IMR-90 (cell line): ENCODE results near the gene DNAH9. TPM values are rescaled to one million over a fixed set of nuclear protein-coding genes. Genes with fewer than 3 reads are reported as not detected.
A peak's percentile ranks its signal among the peaks of the same experiment; 100 is the strongest.

Experiments
- ATAC-seq: fragments of 200-7000 bp; cut with Tn5 transposase; 2 replicates; pipeline ENCODE4 v1.9.1; 2020; ENCODE audit warnings: low read depth, mild to moderate bottlenecking, moderate library complexity
- BruUV-seq: library from RNA; stranded (reverse); fragments of 400-500 nt; replicated peaks from 2 replicates; lab custom pipeline; 2021; lab: Mats Ljungman, UMichigan
- CTCF ChIA-PET: fragments of 300-600 bp; formaldehyde crosslinking; extraction: SDS; loops from one replicate; lab custom pipeline; 2021; ENCODE audit warnings: antibody characterized with exemption; lab: Yijun Ruan, JAX
- POLR2A ChIA-PET: fragments of 300-600 bp; sonication (Branson Sonifier 250); formaldehyde crosslinking; loops from one replicate; lab custom pipeline; 2022; ENCODE audit warnings: antibody characterized with exemption; ENCODE audit not compliant: unreplicated experiment; lab: Charles Lee
- DNase-seq: peaks from one replicate; pipeline ENCODE4 v3.0.0; 2013
- H2AFZ ChIP-seq: replicated peaks from 2 replicates; pipeline ENCODE3; 2013; ENCODE audit warnings: low read length, mild to moderate bottlenecking; ENCODE audit not compliant: poor library complexity
- H2AK5ac ChIP-seq: 2 replicates; pipeline ENCODE4 v1.6.1; 2013; ENCODE audit warnings: low read depth, low read length, inconsistent platforms
- H2AK9ac ChIP-seq: replicated peaks from 2 replicates; pipeline ENCODE3; 2013; ENCODE audit warnings: mild to moderate bottlenecking, low read depth, low read length, moderate library complexity; ENCODE audit not compliant: poor library complexity
- H2BK120ac ChIP-seq: 2 replicates; pipeline ENCODE4 v1.6.1; 2013; ENCODE audit warnings: low read depth, low read length, inconsistent platforms
- H2BK15ac ChIP-seq: 3 replicates; pipeline ENCODE4 v1.6.1; 2013; ENCODE audit warnings: low read depth, low read length, inconsistent platforms
- H2BK20ac ChIP-seq: 2 replicates; pipeline ENCODE4 v1.6.1; 2013; ENCODE audit warnings: low read depth, mild to moderate bottlenecking, inconsistent platforms, low read length, moderate library complexity
- H2BK5ac ChIP-seq: 2 replicates; pipeline ENCODE4 v1.6.1; 2013; ENCODE audit warnings: mild to moderate bottlenecking, low read depth, low read length, inconsistent platforms; ENCODE audit not compliant: poor library complexity, severe bottlenecking
- H3K14ac ChIP-seq: replicated peaks from 2 replicates; pipeline ENCODE4 v1.6.1; 2013; ENCODE audit warnings: low read depth, low read length, inconsistent platforms
- H3K18ac ChIP-seq: 2 replicates; pipeline ENCODE4 v1.6.1; 2013; ENCODE audit warnings: low read depth, low read length, control low read depth
- H3K23ac ChIP-seq: 2 replicates; pipeline ENCODE4 v1.6.1; 2013; ENCODE audit warnings: low read depth, low read length, inconsistent platforms
- H3K27ac ChIP-seq: 2 replicates; pipeline ENCODE4 v1.5.1; 2013; ENCODE audit warnings: mild to moderate bottlenecking, control low read depth, low read length; ENCODE audit not compliant: insufficient read depth
- H3K27me3 ChIP-seq: 2 replicates; pipeline ENCODE4 v1.6.1; 2013; ENCODE audit warnings: low read length; ENCODE audit not compliant: control insufficient read depth, insufficient read depth
- H3K36me3 ChIP-seq: 2 replicates; pipeline ENCODE4 v1.6.1; 2013; ENCODE audit warnings: low read length, mixed read lengths; ENCODE audit not compliant: control insufficient read depth, insufficient read depth
- H3K4ac ChIP-seq: 2 replicates; pipeline ENCODE4 v1.6.1; 2013; ENCODE audit warnings: low read depth, low read length, inconsistent platforms
- H3K4me1 ChIP-seq: 2 replicates; pipeline ENCODE4 v1.6.1; 2013; ENCODE audit warnings: low read length, mixed read lengths; ENCODE audit not compliant: control insufficient read depth, insufficient read depth
- H3K4me2 ChIP-seq: 2 replicates; pipeline ENCODE4 v1.6.1; 2013; ENCODE audit warnings: low read depth, mild to moderate bottlenecking, control low read depth, low read length, moderate library complexity
- H3K4me3 ChIP-seq: 2 replicates; pipeline ENCODE4 v1.5.1; 2013; ENCODE audit warnings: low read depth, mild to moderate bottlenecking, control low read depth, low read length, moderate library complexity; ENCODE audit not compliant: insufficient read depth
- H3K56ac ChIP-seq: 2 replicates; pipeline ENCODE4 v1.6.1; 2013; ENCODE audit warnings: low read length, inconsistent platforms; ENCODE audit not compliant: insufficient read depth; ENCODE audit errors: extremely low read depth
- H3K79me1 ChIP-seq, 2 experiments: 2 replicates each; pipeline ENCODE4 v1.6.1; 2013; ENCODE audit warnings: low read length in 2 of 2, inconsistent platforms in 1 of 2, low read depth in 1 of 2
- H3K9ac ChIP-seq: 2 replicates; pipeline ENCODE4 v1.6.1; 2013; ENCODE audit warnings: low read depth, low read length, control low read depth
- H3K9me1 ChIP-seq: 2 replicates; pipeline ENCODE4 v1.6.1; 2013; ENCODE audit warnings: low read length, inconsistent platforms; ENCODE audit not compliant: insufficient read depth
- H3K9me3 ChIP-seq: 2 replicates; pipeline ENCODE4 v1.6.1; 2013; ENCODE audit warnings: low read length; ENCODE audit not compliant: control insufficient read depth, insufficient read depth
- H4K20me1 ChIP-seq: 2 replicates; pipeline ENCODE4 v1.6.1; 2013; ENCODE audit warnings: low read length, inconsistent platforms; ENCODE audit not compliant: insufficient read depth
- H4K5ac ChIP-seq: 2 replicates; pipeline ENCODE4 v1.6.1; 2013; ENCODE audit warnings: mild to moderate bottlenecking, low read depth, low read length, control low read depth
- H4K8ac ChIP-seq, 2 experiments: 2 replicates each; pipeline ENCODE4 v1.6.1; 2013; ENCODE audit warnings: low read depth in 2 of 2, low read length in 2 of 2, control low read depth in 1 of 2, inconsistent platforms in 1 of 2
- H4K91ac ChIP-seq: 2 replicates; pipeline ENCODE4 v1.6.1; 2013; ENCODE audit warnings: low read depth, low read length, inconsistent platforms; ENCODE audit not compliant: insufficient read depth
- FOS ChIP-seq: fragments of 150-350 bp; IDR thresholded peaks from 2 replicates; pipeline ENCODE4 v1.6.1; 2016; ENCODE audit warnings: low read depth, low read length
- RAD21 ChIP-seq: IDR thresholded peaks from 2 replicates; pipeline ENCODE4 v1.6.1; 2012; ENCODE audit warnings: low read length, improper control_type of control experiment
- SMC3 ChIP-seq: fragments of 150-350 bp; IDR thresholded peaks from 2 replicates; pipeline ENCODE4 v1.6.1; 2016; ENCODE audit warnings: low read depth, mild to moderate bottlenecking, antibody characterized with exemption, low read length, moderate library complexity
- whole genome bisulfite sequencing, 2 experiments: methylation state at CpG; one replicate each; pipeline versions ENCODE4 v1.1.5 to v1.1.7; 2013; ENCODE audit warnings: missing lambda C conversion rate in 2 of 2; ENCODE audit not compliant: insufficient read length in 1 of 2; ENCODE audit errors: extremely low coverage in 2 of 2; 5-methylcytosine and 5-hydroxymethylcytosine counted together
- dilution Hi-C: fragments of 300-500 bp; cut with HindIII; formaldehyde crosslinking; loops from one replicate; pipeline ENCODE4 v1.14.3; 2018; ENCODE audit warnings: low sequenced_read_pairs; ENCODE audit not compliant: unreplicated experiment
- in situ Hi-C: fragments of 300-500 bp; cut with MboI; formaldehyde crosslinking; loops from 3 replicates; pipeline ENCODE4 v1.14.3; 2019; ENCODE audit warnings: low sequenced_read_pairs, inconsistent platforms, mixed read lengths
- intact Hi-C: fragments of 100-400 bp; cut with micrococcal nuclease; formaldehyde crosslinking; loops from 2 replicates; pipeline ENCODE4 v1.10.0; 2022
- polyA plus RNA-seq, 3 experiments: library from polyadenylated mRNA; depleted of rRNA; stranded (reverse); fragments of >200 nt; gene quantifications; 2 replicates each; pipeline ENCODE4 v1.2.3, GENCODE V29; 2012; ENCODE audit warnings: low replicate concordance in 1 of 3
- total RNA-seq: library from RNA; depleted of rRNA; stranded (reverse); fragments of >200 nt; gene quantifications from 2 replicates; pipeline ENCODE4 v1.2.3, GENCODE V29; 2012
- TF ChIP-seq, protein P1 (sequence below): conservative IDR thresholded peaks from 2 replicates; pipeline ENCODE4 v1.5.1; 2012; ENCODE audit warnings: mild to moderate bottlenecking, low read depth, low read length, improper control_type of control experiment

The DNAH9 gene
- total and polyA plus RNA-seq, 2 of the 4 experiments (the other 2 are of a cell fraction), result not detected

- ATAC-seq, result no peak
- dilution Hi-C loops, result no loop called here
Measured at GRCh38 chr17:11935734-11936406, 337.6 kb downstream of the DNAH9 start.

More at GRCh38 chr17:11935734-11936406, 337.6 kb downstream of the DNAH9 start:
- no peaks in the 10 kb centered on the region for H4K20me1 ChIP-seq
- no peak overlapping the region for H3K27ac ChIP-seq
- H2AK5ac ChIP-seq, result no peak overlapping the region
- H3K79me1 ChIP-seq, result no peaks in the 10 kb centered on the region
- H3K18ac ChIP-seq, result no peak overlapping the region
- H3K56ac ChIP-seq, result no peak overlapping the region
- H3K4me1 ChIP-seq, result no peaks in the 10 kb centered on the region
- H4K91ac ChIP-seq, result no peak overlapping the region
- H3K27me3 ChIP-seq, result no peaks in the 10 kb centered on the region
- no peak overlapping the region for H4K5ac ChIP-seq
- peak; percentile 33 for DNase-seq
- intact Hi-C loops, result loop anchor here (2.0 to 5.0 kb wide), 3 partner anchors 1059 to 1304 kb away; no protein-coding TSS in a partner anchor
- no peak overlapping the region for H2BK15ac ChIP-seq
- no peak for TF ChIP-seq FOS
- TF ChIP-seq, protein P1, sequence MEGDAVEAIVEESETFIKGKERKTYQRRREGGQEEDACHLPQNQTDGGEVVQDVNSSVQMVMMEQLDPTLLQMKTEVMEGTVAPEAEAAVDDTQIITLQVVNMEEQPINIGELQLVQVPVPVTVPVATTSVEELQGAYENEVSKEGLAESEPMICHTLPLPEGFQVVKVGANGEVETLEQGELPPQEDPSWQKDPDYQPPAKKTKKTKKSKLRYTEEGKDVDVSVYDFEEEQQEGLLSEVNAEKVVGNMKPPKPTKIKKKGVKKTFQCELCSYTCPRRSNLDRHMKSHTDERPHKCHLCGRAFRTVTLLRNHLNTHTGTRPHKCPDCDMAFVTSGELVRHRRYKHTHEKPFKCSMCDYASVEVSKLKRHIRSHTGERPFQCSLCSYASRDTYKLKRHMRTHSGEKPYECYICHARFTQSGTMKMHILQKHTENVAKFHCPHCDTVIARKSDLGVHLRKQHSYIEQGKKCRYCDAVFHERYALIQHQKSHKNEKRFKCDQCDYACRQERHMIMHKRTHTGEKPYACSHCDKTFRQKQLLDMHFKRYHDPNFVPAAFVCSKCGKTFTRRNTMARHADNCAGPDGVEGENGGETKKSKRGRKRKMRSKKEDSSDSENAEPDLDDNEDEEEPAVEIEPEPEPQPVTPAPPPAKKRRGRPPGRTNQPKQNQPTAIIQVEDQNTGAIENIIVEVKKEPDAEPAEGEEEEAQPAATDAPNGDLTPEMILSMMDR, result peak; percentile 61
- TF ChIP-seq SMC3, result peak; percentile 34
- TF ChIP-seq RAD21, result peak; percentile 51
- H2AK9ac ChIP-seq, result no peak overlapping the region
- no TSS peak for BruUV-seq
- H2BK20ac ChIP-seq, result no peak overlapping the region
- 0% methylated on average over 1 of the region's 14 CpGs; no CpG with 5 or more reads in 1 of the 2 experiments for WGBS, 2 experiments
- H3K9ac ChIP-seq, result no peak overlapping the region
- ChIA-PET POLR2A (no interaction called here), CTCF (interaction anchor here (0.6 to 1.3 kb wide), 9 partner anchors 12 to 1292 kb away, joined by 3 to 13 read pairs (median 3); no protein-coding TSS in a partner anchor)
- H3K23ac ChIP-seq, result no peak overlapping the region
- no peak overlapping the region for H2BK120ac ChIP-seq
- no peak overlapping the region for H3K4ac ChIP-seq
- no peak overlapping the region for H3K4me3 ChIP-seq
- H2BK5ac ChIP-seq, result no peak overlapping the region
- H3K36me3 ChIP-seq, result no peaks in the 10 kb centered on the region
- no peak overlapping the region for H3K14ac ChIP-seq
- no peak overlapping the region for H3K4me2 ChIP-seq
- no peaks in the 10 kb centered on the region for H3K9me1 ChIP-seq
- H2AFZ ChIP-seq, result no peak overlapping the region
- peaks cover 2% of the 10 kb centered on the region; the same call in 1 of the 2 replicates for H3K9me3 ChIP-seq
- in situ Hi-C loops, result no loop called here
- H4K8ac ChIP-seq, result no peak overlapping the region
